ENCODE results near the gene RPL13A. TPM values are rescaled to one million over a fixed set of nuclear protein-coding genes. Genes with fewer than 3 reads are reported as not detected.

The RPL13A gene
- total and polyA plus RNA-seq, 2 of the 13 experiments (the other 11 are each of a cell fraction or from before 2014, with no cell fraction given): 2,601 to 3,407 TPM

DNA sequence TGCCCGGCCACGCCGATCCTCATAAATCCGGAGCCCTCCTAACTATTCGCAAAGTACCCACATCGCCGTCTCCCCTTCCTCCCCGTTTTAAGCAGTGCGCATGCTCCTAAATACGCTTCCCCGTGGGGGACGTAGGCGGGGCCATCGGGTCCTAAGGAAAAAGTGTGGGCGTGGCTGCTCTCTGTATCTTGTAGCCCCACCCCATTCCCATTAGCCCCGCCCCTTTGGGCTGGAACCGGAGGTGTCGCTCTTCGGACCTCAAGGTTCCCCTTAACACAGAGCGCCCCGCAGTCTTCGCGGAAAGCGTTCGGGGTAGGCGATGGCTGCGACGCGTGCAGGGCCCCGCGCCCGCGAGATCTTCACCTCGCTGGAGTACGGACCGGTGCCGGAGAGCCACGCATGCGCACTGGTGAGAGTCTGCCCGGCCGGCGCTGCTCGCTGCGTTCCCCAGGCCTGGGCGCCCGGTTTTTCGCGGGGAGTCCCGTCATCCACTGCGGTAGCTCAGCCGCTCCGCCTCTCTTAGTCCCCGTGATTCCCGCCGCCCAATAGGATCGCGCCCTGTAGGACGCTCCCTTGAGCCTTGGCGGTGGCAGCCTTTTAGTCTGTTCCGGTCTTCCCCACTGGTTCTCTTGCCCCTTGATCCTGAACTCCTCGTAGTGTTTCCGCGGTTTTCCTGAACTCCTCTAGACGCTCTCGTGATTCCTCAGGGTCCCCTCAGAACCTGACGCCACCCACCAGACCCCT is 34.2 kb upstream of the RPL13A start, which contains the start of gene ALDH16A1:
TSS of gene ALDH16A1 (plus strand) at position 213 of the 744 bp plus-strand sequence. CDS start at position 320, 107 bp downstream.
- Histone ChIP-seq H3K9me3 (ENCODE audit: low read length) (no peaks in the 10 kb centered on the region), H3K79me2 (ENCODE audit: insufficient read depth, low read length) (peaks cover 29% of the 10 kb centered on the region), H3K4me1 (ENCODE audit: insufficient read depth, low read length) (peaks cover 29% of the 10 kb centered on the region), H3K27me3 (ENCODE audit: control insufficient read depth in 1 of 2, insufficient read depth in 2 of 2, low read length in 2 of 2) (no peaks in the 10 kb centered on the region; a peak in 1 of 5 replicates), H4K20me1 (ENCODE audit: insufficient read depth, low read length) (no peaks in the 10 kb centered on the region), H3K36me3 (replicated peaks in 1 of 2; ENCODE audit: control insufficient read depth in 1 of 2, insufficient read depth in 2 of 2, low read length in 2 of 2) (peaks cover 6 to 12% of the 10 kb centered on the region in 2 experiments; a peak in 3 of 5 replicates), H2AFZ (ENCODE audit: low read length) (no peak within 1 kb of the TSS), H3K4me2 (ENCODE audit: low read depth, low read length) (peak within 1 kb of the TSS; percentile 95), H3K9ac (ENCODE audit: insufficient read depth, low read depth, low read length) (peak within 1 kb of the TSS; percentile 99), H3K4me3 (replicated peaks in 1 of 3; ENCODE audit: insufficient read depth in 1 of 3, low read depth in 2 of 3, low read length in 3 of 3) (peak within 1 kb of the TSS; percentile 67 to 98 (median 93)), H3K27ac (ENCODE audit: extremely low read length, insufficient read depth, low read length) (peak within 1 kb of the TSS; percentile 99)
- POLR2A ChIA-PET: interaction anchor here (0.6 to 3.4 kb wide), 26 partner anchors 8 to 489 kb away, joined by 3 to 34 read pairs (median 6); partner anchors contain the start of genes FCGRT, FLT3LG, LIN7B and RPS11
- CTCF ChIA-PET (ENCODE audit: low intra/inter-chr PET ratio, low total read pairs): no interaction called here
- FAIRE-seq (peak; percentile 79), DNase-seq (ENCODE audit: low spot score) (peak; percentile 95), ATAC-seq (peak; percentile 92)
- intact Hi-C loops (cut with micrococcal nuclease; ENCODE audit: unreplicated experiment) (no loop called here), in situ Hi-C loops (cut with HindIII; ENCODE audit: extremely low pct_ligation_motif_present, low pct_unique_long_range_greater_than_20kb) (no loop called here)
- WGBS (ENCODE audit: low lambda C conversion rate): under 1% methylated on average over 24 of the region's 66 CpGs
- BruUV-seq (replicated peaks): no TSS peak
- TF ChIP-seq, protein P1, sequence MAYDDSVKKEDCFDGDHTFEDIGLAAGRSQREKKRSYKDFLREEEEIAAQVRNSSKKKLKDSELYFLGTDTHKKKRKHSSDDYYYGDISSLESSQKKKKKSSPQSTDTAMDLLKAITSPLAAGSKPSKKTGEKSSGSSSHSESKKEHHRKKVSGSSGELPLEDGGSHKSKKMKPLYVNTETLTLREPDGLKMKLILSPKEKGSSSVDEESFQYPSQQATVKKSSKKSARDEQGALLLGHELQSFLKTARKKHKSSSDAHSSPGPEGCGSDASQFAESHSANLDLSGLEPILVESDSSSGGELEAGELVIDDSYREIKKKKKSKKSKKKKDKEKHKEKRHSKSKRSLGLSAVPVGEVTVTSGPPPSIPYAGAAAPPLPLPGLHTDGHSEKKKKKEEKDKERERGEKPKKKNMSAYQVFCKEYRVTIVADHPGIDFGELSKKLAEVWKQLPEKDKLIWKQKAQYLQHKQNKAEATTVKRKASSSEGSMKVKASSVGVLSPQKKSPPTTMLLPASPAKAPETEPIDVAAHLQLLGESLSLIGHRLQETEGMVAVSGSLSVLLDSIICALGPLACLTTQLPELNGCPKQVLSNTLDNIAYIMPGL (CRISPR knock-in tag; IDR thresholded peaks at IDR 0.05; ENCODE audit: borderline replicate concordance in 1 of 2, low read depth in 1 of 2): peak in 1 of 2 experiments; percentile 56; a peak in 2 of 4 replicates
- TF ChIP-seq, protein P2, sequence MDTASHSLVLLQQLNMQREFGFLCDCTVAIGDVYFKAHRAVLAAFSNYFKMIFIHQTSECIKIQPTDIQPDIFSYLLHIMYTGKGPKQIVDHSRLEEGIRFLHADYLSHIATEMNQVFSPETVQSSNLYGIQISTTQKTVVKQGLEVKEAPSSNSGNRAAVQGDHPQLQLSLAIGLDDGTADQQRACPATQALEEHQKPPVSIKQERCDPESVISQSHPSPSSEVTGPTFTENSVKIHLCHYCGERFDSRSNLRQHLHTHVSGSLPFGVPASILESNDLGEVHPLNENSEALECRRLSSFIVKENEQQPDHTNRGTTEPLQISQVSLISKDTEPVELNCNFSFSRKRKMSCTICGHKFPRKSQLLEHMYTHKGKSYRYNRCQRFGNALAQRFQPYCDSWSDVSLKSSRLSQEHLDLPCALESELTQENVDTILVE (CRISPR knock-in tag; IDR thresholded peaks at IDR 0.05): 0 out of 2 replicates have a peak, but pooled peaks have one; percentile 72
- TF ChIP-seq HOXA5 (CRISPR knock-in tag; IDR thresholded peaks at IDR 0.05): 0 out of 2 replicates have a peak, but pooled peaks have one; percentile 34
- TF ChIP-seq ZEB1 (IDR thresholded peaks at IDR 0.05; ENCODE audit: insufficient replicate concordance, low read depth): no peak
- peak; percentile 67; the same call in 1 of the 2 replicates for TF ChIP-seq NFKB2 (CRISPR knock-in tag; IDR thresholded peaks at IDR 0.05; ENCODE audit: borderline replicate concordance)
- peak; percentile 64; the same call in 1 of the 2 replicates for TF ChIP-seq PHF21A (CRISPR knock-in tag; IDR thresholded peaks at IDR 0.05)
- no peak for TF ChIP-seq ZSCAN22 (CRISPR knock-in tag; IDR thresholded peaks at IDR 0.05)
- TF ChIP-seq, protein P3, sequence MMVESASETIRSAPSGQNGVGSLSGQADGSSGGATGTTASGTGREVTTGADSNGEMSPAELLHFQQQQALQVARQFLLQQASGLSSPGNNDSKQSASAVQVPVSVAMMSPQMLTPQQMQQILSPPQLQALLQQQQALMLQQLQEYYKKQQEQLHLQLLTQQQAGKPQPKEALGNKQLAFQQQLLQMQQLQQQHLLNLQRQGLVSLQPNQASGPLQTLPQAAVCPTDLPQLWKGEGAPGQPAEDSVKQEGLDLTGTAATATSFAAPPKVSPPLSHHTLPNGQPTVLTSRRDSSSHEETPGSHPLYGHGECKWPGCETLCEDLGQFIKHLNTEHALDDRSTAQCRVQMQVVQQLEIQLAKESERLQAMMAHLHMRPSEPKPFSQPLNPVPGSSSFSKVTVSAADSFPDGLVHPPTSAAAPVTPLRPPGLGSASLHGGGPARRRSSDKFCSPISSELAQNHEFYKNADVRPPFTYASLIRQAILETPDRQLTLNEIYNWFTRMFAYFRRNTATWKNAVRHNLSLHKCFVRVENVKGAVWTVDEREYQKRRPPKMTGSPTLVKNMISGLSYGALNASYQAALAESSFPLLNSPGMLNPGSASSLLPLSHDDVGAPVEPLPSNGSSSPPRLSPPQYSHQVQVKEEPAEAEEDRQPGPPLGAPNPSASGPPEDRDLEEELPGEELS (CRISPR knock-in tag; IDR thresholded peaks at IDR 0.05): no peak
- peak; percentile 69; the same call in 1 of the 2 replicates for TF ChIP-seq ZMYM4 (CRISPR knock-in tag; IDR thresholded peaks at IDR 0.05)
- no peak for TF ChIP-seq SETDB1 (CRISPR knock-in tag; IDR thresholded peaks at IDR 0.05; ENCODE audit: borderline replicate concordance)
- peak; percentile 82 for TF ChIP-seq SAP130 (CRISPR knock-in tag; IDR thresholded peaks at IDR 0.05; ENCODE audit: low read depth)
- no peak for TF ChIP-seq KAT2B (IDR thresholded peaks at IDR 0.05; ENCODE audit: borderline replicate concordance, low read depth, low read length)
- TF ChIP-seq, protein P4, sequence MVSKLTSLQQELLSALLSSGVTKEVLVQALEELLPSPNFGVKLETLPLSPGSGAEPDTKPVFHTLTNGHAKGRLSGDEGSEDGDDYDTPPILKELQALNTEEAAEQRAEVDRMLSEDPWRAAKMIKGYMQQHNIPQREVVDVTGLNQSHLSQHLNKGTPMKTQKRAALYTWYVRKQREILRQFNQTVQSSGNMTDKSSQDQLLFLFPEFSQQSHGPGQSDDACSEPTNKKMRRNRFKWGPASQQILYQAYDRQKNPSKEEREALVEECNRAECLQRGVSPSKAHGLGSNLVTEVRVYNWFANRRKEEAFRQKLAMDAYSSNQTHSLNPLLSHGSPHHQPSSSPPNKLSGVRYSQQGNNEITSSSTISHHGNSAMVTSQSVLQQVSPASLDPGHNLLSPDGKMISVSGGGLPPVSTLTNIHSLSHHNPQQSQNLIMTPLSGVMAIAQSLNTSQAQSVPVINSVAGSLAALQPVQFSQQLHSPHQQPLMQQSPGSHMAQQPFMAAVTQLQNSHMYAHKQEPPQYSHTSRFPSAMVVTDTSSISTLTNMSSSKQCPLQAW (CRISPR knock-in tag; IDR thresholded peaks at IDR 0.05): peak; percentile 88
- TF ChIP-seq NCOR1 (IDR thresholded peaks at IDR 0.05; ENCODE audit: borderline replicate concordance, low read length): no peak
- TF ChIP-seq HNF4A (CRISPR knock-in tag; IDR thresholded peaks at IDR 0.05): no peak; the same call in 1 of the 2 replicates
- TF ChIP-seq ZC3H13 (CRISPR knock-in tag; IDR thresholded peaks at IDR 0.05): no peak
- TF ChIP-seq PAX8 (CRISPR knock-in tag; IDR thresholded peaks at IDR 0.05; ENCODE audit: borderline replicate concordance): no peak

Measured in HepG2 (cell line).